HG02798 (cell line): ENCODE measurements around the gene ARL16.
"Not testable (repeated sequence)": the region's sequence is repeated elsewhere in the genome, so short reads cannot be mapped to it uniquely, and the experiment has no call there.

Experiments
- ATAC-seq: cut with Tn5 transposase; IDR thresholded peaks from one replicate; pipeline ENCODE4 v1.9.1; 2021; ENCODE audit warnings: mild to moderate bottlenecking; ENCODE audit not compliant: unreplicated experiment, poor library complexity

Gene ARL16

DNA sequence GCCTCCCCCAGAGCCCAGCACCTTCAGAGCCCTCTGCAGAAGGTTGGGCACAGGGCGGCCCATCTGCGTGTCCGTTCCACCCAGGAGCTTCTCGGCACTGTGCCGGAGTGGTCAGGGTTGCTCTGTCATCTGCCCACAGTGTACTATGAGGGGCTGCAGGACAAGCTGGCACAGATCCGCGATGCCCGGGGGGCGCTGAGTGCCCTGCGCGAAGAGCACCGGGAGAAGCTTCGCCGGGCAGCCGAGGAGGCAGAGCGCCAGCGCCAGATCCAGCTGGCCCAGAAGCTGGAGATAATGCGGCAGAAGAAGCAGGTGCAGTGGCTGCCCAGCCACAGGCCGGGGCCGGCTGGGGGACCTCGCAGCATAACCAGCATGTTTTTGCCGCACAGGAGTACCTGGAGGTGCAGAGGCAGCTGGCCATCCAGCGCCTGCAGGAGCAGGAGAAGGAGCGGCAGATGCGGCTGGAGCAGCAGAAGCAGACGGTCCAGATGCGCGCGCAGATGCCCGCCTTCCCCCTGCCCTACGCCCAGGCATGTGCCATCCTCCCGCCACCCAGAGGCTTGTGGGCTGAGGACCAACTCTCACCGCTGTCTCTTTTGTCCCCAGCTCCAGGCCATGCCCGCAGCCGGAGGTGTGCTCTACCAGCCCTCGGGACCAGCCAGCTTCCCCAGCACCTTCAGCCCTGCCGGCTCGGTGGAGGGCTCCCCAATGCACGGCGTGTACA lies 12.8 kb upstream of the ARL16 start:
- ATAC-seq, result no peak

DNA sequence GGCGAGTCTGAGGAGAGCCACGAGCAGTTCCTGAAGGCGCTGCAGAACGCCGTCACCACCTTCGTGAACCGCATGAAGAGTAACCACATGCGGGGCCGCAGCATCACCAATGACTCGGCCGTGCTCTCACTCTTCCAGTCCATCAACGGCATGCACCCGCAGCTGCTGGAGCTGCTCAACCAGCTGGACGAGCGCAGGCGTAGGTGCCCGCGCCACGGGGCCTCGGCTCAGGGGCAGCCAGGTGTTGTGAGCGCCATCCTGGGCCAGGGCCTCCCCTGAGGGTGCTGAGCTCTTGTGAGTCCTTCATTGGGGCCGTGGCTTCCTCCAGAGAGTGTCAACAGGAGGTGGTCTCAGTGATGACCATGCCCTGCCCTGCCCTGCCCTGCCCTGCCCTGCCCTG lies 12.2 kb upstream of the ARL16 start:
- no peak for ATAC-seq

DNA sequence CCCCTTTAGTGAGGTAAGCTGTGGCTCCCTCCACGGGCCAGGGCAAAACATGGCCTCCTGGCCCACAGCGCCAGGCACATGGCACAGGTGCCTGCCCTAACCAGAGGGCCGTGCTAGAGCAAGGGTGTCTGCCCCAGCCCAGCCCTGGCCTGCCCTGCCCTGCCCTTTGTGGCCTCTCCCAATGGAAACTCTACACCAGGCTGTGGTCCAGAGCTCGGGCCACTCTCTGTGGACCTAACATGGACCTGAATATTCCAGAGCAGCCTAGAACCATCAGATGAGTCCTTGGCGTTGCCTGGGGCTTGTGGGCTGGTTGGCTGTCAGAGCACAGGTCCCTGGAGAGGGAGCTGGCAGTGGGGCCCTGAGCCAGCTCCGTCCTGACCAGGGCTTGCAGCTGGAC lies 11.6 kb upstream of the ARL16 start:
- no peak for ATAC-seq

DNA sequence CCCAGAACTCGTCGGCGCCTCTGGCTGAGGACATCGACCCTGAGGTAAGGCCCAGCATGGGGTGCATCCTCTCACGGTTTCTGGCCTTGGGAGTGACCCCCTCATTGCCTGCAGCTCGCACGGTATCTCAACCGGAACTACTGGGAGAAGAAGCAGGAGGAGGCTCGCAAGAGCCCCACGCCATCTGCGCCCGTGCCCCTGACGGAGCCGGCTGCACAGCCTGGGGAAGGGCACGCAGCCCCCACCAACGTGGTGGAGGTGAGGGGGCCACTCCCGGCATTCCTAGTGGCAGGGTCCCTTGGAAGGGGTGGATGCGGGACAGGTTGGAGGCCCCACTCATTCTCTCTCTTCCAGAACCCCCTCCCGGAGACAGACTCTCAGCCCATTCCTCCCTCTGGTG lies 11.2 kb upstream of the ARL16 start:
- ATAC-seq, result no peak

DNA sequence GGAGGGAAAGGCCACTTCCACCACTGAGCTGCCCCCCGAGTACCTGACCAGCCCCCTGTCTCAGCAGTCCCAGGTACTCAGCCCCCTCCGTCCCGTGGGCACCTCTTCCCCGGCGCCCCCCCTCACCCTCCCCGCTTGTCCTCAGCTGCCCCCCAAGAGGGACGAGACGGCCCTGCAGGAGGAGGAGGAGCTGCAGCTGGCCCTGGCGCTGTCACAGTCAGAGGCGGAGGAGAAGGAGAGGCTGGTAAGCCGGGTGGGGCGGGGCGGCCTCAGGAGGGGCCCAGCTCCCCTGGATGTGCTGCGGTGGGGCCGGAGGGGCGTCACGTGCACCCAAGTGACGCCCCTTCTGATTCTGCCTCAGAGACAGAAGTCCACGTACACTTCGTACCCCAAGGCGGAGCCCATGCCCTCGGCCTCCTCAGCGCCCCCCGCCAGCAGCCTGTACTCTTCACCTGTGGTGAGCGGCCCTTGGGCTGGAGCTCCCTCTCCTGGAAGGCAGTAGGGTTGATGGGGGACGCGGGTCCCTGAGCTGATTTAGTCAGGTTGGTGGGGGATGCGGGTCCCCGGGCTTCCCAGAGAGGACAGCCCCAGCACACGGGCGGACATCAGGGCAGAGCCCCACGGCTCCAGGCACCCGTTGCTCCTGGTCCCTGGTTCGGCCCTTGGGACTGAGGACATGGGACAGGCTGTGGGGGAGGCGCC lies 10.1 kb upstream of the ARL16 start:
- ATAC-seq, result no peak

DNA sequence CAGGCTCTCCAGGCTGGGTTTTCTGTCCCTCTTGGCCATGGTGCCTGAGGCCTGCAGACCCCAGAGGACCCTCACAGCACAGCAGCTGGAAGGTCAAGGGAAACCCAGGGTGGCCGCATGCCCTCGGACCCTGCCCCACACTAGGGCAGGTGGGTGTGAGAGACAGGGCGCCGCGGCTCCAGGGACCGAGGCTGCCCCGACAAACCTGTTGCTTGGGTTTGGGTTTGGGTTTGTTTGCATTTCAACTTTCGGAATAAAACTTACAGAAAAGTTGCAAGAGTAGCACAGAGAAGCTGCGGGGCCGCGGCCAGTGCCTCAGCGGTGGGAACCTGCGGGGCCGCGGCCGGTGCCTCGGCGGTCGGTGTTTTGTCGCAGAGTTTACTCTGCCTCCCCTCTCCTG lies 8.0 kb upstream of the ARL16 start:
- ATAC-seq, result no peak

DNA sequence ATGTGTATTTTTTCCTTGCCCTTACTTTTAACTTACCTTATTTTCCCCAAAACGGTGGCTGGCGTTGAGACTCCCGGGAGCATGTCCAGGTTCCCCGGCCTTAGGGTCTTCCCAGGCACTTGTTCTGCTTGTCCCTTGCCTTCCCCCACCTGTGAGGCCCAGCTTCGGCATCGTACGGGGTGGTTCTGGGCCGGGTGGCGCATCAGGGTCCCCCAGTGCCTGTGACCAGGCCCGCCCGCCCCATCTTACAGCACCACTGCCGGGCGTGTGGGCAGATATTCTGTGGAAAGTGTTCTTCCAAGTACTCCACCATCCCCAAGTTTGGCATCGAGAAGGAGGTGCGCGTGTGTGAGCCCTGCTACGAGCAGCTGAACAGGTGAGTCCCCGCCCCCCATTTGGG lies 7.6 kb upstream of the ARL16 start:
- no peak for ATAC-seq

DNA sequence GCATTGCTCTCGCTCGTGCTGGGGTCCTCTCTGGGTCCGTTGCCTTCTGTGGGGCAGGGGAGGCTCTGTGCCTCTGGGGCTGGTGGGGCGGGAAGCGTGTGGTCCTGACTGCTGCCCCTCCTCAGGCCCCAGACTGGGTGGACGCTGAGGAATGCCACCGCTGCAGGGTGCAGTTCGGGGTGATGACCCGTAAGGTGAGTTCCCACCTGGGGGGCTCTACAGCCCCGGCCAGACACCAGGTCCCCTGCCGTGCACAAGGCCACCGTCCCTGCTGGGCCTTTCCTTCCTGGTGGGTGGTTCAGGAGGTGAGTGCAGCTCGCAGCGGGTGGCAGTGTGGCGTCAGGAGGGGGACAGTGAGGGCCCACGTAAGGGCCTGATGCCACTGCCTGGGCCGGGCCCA lies 7.0 kb upstream of the ARL16 start:
- no peak for ATAC-seq

DNA sequence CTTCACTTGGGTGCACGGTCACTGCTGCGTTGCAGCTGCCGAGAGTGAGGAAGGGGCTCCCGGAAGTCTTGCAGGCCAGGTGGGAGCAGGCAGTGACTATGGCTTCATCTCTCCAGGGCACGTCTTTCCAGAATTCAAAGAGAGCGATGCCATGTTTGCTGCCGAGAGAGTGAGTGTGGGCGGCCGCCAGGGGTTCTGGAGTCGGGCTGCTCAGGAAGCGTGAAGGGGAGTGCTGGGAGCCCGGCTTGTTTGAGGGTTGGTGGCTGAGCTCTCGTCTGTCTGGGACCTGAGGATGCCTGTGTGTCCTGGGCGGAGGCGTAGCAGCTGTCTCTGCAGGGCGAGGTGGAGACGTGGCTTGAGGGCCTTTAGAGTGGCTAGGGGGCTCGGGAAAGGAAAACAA lies 6.5 kb upstream of the ARL16 start:
- no peak for ATAC-seq

DNA sequence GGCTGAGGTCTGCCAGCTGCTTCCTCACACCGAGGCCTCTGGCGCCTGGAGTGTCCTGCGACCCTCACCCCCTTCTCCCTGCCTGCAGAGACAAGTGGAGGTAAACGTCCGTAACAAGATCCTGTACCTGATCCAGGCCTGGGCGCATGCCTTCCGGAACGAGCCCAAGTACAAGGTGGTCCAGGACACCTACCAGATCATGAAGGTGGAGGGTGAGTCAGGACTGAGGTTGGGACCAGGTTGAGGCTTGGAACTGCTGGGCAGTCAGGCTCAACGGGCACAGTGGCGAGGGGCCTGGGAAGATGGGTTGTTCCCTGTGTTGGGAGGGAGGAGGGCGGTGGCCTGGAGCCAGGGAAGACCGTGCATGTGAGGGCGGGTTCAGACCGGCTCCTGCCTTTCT lies 5.0 kb upstream of the ARL16 start:
- ATAC-seq, result no peak

DNA sequence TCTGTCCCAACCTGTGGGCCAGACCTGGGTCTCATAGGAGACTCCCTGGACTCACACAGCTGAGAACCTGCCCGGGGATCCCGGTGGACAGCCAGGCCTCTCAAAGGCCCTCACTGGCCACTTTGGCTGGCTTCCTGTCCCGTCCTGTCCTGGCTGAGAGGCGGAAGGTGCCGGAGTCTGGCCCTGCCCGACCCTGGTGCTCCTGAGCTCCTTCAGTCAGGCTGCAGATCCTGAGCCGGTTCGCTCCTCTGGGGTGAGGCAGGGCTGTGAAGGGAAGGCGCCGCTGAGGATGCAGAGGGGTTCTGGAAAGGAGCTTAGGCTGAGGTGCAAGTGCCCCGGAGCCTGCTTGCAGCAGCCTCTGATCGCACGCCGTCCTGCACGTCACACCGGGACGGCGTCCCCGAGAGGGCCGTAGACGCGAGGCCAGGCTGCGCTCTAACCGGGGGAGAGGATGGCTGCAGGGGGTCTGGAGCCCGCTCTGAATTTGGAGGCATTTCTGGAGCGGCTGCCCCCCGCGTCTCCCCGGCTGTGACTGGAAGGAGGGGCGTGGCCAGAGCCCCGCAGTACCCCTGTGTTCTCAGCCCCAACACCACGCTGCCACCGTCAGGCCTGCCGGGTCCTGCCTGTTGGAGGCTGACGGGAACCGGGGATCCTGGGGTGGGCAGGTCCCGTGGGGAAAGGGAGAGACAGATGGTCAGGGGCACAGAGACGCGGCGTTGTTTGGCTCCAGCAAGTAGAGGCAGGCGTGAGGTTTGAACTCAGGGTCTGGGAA lies 4.4 kb upstream of the ARL16 start:
- no peak for ATAC-seq

DNA sequence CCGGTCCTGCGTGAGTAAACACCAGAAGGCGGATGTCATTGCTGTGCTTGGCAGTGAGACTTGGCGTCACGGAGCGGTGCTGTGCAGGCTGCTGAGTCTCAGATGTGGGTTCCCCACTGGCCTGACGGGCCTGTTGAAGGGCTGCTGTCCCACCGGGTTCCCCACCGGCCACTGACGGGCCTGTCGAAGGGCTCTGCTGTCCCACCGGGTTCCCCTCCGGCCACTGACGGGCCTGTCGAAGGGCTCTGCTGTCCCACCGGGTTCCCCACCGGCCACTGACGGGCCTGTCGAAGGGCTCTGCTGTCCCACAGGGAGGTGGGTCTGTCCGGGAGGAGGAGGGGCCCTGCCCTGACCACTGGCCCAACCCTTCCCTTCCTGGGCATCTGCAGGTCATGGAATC lies 3.0 kb upstream of the ARL16 start:
- ATAC-seq, result no peak

DNA sequence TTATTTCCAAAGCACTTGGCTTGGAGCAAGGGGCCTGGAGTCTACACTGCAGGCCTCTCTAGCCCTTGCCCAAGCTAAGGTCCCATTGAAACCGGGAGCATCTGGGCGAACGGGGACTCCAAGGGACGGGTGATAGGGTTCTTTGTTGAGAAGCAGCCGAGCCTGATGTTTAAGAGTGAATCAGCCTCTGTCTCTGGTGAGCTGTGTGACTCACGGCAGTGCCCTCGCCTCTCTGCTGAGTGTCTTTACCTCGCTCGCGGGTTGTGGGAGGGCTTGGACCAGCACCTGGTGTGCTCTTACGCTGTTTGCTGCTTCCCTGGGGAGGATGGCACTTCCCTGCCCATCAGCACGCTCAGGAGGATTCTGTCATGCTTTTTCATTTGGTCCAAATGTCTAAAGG lies 1.5 kb upstream of the ARL16 start:
- ATAC-seq, result no peak

DNA sequence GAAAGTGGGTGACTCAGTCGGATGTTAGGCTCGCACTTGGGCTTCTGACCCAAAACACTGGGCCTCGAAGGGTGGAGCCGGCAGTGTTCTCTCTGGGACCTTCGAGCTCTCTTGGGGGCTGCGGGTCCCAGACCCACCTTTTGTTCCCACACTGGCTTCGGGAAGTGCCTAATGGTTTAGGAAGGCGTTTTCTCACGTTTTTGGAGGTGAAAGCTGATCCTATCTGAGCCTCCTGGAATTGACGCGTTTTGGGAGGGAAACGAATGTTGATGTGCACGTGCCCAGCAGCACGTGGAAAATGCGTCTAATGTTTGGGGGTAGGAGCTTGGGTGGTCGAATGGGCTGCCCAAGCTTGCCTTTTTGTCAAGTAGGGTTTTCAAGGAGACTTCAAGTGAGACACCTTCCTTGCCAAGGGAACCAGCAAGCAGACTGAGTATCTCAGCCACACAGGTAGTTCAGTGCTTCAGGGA lies 880 bp upstream of the ARL16 start:
- ATAC-seq, result no peak

DNA sequence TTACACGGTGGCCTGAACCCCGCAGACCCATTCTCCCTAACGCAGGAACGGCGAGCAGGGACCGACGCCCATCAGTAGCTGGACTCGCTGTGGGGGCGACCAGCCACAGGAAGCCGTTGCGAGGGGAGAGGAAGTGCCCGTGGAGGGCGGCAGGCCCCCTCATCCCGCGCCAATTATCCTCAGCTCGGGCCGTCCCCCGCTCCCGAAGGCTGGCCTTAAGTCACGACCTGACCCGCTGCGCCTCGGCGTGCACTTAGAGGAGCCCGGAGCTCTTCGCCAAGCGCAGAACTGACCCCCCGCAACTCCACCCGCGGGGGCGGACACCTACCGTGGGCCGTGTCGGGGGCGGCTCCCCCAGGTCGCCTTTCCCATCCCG lies 401 bp downstream of the ARL16 start:
- ATAC-seq, result no peak

DNA sequence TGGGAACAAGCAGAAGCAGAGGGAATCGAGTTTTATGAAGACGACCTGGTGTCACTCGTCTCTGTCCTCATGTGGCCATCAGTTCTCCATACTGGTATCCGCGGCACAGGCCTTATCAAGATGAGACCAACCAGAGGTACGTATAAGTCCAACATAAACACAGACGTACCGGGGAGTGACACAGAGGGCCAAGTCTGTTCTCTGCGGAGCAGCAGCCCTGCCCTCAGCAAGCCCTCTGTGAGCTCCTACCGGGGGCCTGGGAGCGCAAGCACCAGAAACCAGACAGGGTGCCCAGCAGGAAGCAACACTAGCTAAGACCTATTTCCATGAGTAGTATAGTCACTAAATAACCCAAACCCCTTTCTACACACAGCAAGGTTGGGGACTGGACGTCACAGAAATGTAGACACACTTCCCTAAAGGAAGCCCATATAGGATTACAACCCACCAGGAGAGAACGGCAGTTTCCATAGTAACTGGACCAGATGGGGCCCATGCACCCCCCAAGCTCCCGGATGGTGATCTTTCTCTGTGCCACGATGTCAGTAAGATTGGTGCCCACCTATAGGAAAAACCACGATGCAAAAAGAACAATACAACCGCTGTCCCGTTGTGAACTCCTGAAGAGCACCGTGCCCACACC lies 911 bp downstream of the ARL16 start:
- no peak for ATAC-seq

DNA sequence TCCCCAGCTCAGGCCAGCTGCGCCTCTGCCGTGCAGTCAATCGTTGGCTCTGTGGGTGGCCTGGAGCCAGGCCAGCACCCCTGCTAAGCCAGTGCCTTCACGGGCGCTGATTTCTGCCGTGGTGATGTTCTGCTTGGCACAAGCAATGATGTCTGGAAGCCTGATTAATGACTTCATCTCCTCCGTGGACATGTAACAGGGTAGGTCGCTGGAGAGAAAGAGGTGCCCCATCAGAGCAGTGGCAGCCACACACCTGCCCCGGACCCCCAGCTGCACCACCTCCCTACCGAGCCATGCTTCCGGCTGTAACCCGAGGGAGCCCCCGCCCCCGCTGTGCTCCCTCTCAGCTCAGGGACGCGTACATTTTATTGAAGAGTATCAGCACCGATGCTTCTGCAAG lies 1.9 kb downstream of the ARL16 start:
- ATAC-seq, result no peak

DNA sequence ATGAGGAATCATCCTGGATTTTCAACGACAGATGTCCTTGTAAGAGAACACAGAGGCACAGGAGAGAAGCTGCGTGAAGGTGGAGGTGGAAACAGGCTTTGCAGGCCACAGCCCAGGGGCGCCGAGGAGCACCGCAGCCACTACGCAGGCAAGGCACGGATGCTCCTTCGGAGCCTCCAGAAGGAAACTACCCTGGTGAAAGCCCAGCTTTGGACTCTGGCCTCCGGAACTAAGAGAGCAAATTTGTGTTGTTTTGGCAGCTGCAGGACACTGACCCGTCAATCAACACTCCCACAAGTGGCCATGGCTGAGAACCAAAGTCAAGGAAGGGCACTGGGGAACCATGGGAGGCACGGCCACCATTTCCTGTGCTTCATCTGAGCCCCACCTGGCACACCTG lies 3.4 kb downstream of the ARL16 start:
- no peak for ATAC-seq

DNA sequence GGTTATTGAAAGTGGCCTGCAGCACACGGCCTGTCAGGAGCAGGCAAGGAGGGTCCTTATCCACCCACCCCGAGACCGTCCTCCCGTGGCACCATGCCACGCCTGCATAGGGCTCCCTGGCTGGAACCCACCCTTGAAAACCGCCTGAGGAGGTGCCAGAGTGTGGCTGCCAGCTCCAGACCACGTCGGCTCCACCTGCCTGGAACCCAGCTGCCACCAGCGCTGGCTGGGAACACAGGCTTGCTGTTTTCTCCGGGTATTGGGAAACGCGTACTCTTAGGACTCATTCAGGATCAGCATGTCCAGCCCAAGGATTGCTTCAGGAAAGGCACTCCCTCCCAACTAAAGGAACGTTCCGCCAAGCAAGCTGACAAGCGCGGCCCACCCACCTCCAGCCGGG lies 6.7 kb downstream of the ARL16 start:
- no peak for ATAC-seq

DNA sequence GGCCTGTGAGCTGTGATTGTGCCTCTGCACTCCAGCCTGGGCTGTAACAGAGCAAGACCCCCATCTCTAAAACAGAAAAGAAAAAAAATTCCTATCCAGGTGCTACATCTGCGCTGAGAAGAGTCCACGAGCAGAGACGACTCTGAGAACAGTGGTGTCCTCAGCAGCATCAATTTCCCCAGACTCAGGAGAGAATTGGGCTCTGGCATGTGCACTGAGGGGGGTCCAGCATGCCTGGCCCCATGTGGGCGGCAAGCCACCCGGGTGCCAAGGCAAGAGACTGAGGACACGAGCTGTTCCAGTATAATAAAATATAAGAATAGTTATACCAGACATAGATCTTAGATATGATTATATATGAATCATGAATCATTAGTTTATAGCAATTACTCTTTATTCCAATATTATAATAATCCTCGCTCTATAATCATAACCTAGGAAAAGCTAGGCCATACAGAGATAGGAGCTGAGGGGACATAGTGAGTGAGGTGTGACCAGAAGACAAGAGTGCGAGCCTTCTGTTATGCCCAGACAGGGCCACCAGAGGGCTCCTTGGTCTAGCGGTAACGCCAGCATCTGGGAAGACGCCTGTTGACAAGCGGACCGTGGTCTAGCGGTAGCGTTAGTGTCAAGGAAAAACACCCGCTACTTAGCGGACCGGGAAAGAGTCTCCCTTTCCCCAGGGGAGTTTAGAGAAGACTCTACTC lies 7.9 kb downstream of the ARL16 start:
- ATAC-seq, result not testable (repeated sequence)
